Activated T-cell treated with anti-CD3 and anti-CD28 coated beads for 1 hour (primary cell): ENCODE measurements around the gene ST7.

Experiments used
- DNase-seq: peaks from one replicate; pipeline ENCODE4 v3.0.0-alpha.2; 2020; ENCODE audit warnings: low read depth

The ST7 gene

DNA sequence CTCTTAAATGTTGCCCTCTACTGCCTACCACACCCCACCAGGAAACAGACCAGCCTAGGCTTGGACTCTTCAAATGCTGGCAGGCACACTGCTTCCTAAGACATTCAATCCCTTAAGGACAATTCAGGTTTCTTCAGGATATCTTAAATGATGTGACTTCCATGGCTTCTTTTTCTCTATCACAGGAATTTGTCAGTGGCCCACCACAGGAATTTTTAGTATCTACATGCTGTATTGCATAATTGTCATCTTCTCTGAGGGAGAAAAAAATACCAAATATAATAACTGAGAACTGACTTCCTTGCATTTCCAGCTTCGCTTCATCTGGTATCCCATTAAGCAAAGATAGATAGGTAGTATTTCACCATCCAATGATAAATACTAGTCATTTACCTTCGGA is 240.3 kb downstream of the ST7 start:
- no peak for DNase-seq

DNA sequence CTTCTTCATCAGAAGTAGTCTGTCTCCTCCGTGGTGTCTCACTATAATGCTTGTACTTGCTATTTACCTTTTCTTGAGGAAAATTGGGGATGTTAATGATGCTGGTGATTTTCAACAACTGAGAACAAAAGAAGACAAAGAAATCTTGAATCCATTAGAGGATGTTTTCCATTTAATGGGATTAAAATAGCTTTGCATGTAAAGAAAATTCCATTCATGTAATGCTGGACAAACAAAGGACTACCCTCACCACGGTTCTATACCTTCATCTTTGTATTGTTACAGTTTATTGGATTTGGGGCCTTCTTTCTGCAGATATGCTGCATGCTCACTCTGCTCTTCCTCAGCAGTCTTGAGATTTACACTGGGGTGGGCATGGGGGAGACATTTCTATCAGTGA is 241.1 kb downstream of the ST7 start:
- no peak for DNase-seq

DNA sequence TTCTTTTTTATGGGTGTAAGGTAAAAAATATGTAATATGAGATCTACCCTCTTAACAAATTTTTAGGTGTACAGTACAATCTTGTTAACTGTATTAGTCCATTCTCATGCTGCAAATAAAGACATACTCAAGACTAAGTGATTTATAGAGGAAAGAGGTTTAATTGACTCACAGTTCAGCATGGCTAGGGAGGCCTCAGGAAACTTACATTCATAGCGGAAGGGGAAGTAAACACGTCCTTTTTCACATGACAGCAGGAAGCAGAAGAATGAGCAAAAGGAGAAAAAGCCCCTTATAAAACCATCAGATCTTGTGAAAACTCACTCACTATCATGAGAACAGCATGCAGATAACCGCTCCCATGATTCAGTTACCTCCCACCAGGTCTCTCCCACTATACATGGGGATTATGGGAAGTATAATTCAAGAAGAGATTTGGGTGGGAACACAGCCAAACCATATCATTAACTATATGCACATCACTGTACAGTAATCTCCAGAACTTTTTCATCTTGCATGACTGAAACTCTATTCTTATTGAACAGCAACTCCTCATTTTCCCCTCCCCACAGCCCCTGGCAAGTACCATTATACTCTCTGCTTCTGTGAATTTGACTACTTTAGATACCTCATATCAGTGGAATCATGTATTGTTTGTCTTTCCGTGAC is 242.2 kb downstream of the ST7 start:
- DNase-seq = no peak

DNA sequence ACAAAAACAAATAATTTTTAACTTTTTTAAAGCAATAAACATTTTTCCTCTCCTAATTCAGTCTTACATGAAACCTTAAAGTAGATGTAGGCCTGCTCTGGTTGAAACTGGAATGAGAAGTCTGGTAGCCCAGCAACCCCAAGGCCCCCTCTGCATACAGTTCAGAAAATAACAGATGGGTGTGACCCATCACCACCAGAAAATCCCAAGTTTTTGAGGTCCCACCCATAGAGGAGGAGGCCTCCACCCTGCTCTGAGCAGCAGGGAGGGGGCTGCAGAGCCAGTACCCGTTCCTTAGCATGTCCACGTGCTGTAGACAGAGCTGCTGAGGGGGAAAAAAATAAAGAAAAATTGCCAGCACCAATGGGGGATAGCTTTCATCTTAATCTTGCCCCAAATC is 246.8 kb downstream of the ST7 start:
- no peak for DNase-seq

DNA sequence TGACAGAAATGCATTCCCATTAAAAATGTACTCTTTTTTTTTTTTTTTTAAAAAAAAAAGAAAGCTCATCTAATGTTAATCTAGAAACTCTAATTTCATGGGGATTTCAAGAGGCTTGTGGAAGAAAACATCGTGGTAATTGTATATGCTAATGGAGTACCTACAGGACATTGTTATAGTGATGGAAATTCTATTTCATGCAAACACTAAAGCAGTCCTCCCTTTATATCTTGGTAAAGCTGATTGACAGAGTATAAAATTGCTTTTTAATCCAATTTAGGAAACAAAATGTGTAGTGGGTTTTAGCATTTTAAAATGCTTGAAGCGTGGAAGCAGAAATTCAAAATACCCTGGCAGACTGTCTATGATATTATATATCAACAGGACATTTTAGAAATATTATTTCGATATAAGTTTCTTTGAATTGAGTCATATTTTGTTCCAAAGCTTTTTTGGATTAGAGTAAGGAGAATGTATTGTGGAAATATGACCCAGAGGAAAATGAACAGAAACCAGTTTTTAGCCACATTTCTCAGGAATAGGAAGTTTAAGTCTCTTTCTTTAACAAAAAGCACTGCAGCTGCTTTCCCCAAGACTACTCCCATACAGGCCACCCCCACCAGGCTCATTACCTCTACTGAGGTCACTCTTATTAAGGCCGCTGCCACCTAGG is 247.6 kb downstream of the ST7 start:
- no peak for DNase-seq

DNA sequence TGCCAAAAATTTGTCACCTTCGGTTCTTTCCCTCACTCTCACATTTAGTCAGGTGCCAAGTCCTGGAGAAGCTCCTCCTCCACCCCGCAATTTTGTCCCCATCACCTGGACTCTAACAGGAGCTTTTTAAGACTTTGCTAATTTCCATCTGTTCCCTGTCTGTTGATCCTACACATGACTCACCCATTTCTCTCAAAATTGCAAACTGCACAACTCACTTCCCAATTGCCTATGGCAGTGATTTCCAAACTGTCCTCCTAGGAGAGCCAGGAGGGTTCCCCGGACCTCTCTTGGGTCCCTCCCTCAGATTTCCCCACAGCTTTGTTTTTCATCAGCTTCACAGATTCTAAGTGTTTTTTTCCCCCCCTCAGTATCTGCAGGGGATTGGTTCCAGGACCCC is 249.2 kb downstream of the ST7 start:
- DNase-seq = no peak

DNA sequence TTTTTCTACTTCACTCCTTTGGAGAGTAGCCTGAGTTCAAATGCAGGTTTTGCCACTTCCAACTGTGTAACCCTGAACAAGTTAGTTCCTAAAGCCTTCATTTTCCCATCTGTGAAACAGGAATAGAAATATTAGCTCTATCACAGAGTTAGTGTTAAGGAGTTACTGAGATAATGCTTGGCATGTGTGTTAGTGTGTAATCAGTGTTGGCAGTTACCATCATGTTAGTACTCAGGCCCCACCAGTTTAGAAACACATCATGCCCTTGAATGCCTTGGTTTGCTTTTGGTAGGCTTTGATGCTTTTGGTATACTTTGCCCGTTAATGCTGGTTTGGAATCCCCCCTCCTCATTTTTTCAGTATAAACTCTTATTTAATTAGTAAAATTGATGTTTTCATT is 249.9 kb downstream of the ST7 start:
- no peak for DNase-seq

DNA sequence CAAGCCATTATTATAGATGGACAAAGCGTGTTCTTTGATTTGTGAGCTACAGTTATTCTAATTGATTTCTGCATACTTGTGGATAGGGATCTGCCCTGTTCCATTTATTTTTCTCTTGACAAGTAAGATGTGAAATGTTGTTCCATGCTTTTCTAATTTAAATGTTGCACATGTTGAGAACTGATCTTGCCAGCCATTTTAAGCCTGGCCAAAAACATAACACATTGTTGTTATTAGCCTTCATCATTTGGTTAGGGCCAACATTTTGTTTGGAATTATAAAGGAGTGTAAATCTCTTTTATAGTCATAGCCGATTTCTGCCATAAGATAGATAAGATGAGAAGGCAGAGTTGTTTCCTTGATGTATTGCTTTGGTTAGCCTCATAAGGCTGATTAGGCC is 252.6 kb downstream of the ST7 start:
- no peak for DNase-seq

DNA sequence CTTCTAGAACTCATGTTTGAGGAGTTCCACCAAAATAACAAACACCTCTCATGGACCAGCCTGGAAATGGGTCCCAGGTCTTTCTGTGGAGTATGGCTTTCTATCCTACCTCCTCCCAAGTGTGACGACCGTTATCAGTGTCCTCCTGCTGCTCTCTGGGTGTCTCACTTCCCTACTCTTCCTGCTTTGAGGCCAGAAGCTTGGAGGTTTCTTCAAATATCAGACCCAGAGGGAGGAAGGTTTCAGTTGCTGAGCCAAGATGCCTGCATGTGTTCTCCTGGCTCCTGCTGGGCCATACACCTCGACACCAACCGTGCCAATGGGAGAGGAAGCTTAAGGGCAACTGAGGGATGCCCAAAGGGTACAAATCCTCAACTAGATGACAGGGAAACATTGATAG is 255.0 kb downstream of the ST7 start:
- no peak for DNase-seq

DNA sequence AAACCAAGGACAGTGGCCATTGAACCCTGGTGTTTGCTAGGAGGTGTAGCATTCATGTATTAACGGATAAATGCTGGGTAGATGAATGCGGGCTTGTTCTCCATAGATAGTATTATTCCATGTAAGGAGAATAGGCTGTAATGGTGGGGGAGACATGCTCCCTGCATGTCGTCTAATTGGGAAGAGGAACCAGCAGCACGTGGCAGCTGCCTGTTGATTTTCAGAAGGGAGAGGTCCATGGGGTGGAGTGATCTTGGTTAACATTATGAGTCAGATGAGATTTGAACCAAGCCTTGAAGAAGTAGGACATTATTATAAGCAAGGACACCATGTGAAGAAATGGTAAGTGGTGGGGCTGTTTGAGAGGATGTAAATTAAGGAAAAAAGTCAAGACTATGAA is 257.1 kb downstream of the ST7 start:
- no peak for DNase-seq

DNA sequence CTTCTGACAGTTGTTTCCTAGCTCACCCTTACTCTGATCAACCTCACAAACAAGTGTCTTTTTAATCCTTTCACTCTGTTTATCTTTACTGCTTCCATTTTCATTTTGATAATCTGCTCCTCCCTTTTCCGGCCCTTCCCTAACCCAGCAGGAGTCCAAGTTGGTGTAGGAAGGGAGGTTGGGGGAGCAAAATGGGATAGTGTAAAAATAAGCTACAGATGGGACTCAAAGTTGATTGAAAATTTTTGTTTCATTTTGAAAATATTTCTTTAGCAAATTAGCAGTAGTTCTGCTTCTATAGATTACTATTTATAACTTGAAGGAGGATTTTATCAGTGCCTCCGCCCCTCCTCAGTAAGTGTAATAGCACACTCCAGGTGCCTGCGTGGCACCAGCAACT is 257.6 kb downstream of the ST7 start:
- DNase-seq = no peak

DNA sequence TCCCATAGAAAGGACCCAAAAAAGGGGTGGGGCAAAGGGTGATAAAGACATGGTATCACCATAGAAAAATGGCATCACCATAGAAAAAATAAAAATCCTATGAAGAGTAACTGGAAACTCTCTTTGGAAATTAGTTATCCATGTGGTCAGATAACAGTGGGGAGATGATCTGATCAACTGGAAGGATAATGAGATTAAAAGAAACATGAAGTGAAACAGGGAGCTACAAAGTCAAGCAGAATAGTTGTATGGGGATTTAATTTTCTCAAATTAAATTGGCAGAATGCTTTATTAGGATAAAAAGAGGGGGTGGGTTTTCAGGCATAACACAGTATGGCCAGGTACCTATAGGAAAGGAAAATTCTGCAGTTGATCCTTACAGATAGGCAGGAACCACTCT is 258.3 kb downstream of the ST7 start:
- DNase-seq = no peak

DNA sequence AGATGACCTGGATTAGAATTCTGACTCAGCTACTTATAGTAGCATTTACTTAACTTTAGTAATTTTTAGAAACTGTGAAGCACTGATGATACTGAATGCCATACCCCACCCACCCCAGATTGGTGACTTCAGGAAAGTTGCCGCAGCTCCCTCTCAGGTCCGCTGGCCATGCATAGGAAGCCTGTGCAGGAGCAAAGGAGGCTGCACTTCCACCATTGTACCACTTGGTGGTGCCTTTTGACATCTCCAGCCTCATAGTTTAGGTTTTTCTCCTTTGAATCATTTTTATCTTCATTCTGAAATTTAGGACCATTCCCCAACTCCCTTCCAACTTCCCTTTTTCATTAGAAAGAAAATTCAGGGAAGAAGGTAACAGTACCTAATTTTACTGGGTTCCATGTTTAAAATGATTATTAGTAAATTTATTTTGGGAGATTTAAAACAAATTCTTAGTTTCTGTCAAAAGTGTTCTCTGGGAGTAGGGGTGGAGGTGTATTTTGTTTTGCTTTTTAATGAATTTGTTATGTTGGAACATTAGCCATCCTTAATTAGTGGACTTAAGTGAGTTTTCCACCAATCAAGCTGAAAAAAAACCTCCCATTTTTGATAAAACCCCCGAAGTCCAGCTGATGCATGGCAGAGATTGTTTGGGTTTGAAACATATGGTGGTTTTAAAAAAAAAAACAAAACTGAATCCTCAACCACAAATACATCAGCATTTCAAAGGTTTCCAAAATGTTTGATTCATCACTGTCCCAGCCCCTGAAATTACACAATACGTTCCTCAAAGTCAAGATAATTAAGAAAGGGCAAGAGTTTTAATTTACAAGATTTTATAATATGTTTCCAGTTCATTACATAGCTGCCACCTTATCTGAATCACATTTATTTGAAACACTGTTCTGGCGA is 259.9 kb downstream of the ST7 start:
- DNase-seq = no peak

DNA sequence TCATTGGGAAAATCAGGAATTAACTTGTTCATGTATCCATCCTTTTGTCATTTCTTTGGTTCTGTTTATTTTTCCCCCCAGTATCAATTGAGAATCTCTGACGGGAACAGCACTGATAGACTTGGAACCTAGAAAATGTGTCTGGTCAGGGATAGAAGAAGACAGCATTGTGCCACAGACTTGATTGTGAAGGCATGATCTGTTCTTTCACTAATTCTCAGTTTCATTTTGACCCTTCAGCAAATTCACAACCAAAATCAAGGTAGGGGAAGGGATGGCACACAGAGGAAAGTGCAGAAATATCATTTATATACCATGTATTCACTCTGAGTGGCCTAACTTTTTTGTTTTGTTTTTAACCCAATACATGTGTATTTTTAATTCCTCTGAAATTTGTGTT is 262.7 kb downstream of the ST7 start:
- DNase-seq = no peak

DNA sequence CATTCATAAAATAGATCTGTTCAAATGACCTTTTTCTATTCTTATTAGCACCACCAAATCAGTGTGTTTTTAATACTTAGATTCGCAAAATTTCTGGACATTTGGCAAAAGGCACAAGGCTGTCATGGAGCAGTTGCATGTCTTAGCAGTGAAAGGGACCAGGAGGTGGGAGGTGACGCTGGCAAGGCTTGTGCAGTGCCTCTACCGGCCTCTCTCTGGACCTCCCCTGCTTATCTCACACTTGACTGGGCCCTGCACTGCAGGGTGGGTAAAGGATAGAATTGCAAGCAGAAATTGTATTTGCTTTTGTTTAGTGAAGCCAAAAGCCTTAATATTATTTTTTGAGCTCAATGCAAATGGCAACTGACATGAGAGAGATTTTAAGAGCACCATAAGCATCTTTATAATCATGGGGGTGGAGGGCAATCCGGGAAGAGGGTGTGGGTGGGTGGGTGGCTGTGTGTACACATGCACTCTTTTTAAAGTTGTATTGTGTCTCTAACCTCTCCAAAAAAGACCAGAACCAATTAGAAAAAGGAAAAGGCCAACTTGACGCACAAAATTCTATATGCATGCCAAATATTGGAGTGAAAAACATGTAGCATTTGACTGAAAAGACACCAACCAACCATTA is 263.3 kb downstream of the ST7 start:
- DNase-seq = no peak

DNA sequence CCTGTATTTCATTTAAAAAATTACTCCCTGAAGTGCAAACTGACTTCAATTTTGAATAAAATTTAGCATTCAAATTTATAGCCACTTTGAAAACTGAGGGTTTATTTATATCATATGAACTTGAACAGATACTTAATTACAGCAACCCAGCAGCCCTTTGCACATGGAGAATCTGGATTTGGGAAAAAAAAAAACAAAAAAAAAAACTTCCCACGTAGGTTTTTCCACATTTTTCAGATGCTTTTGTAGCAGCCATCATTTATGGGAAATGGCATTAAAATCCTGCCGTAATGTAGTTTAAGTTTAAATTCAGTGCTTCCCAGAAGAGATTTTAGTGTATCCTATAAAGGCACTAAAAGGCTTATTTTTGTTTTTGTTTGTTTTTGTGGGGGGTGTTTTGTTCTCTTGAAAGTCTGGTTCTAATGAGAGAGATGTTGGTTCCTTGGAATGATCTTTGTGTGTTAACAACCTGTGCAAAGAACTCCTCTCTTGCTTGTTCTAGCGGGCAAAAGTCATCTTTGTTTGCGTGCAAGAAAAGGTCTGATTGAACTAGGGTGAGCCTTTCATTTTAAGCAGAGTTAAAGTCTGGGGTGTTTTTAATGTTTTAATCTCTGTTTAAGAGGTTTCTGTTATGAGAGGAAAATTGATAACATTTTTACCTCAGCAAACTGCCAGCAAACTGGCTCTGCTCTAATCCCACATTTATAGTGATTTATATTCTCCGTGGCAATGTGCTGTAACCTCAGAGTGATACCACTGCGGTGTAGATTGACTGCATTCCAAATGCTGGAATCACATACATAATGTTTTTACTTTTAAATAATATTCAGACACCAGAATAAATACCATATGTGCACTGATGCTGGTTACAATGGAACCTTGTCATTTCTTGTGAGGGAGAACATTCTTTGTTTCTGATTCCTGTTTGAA is 264.1 kb downstream of the ST7 start:
- no peak for DNase-seq

DNA sequence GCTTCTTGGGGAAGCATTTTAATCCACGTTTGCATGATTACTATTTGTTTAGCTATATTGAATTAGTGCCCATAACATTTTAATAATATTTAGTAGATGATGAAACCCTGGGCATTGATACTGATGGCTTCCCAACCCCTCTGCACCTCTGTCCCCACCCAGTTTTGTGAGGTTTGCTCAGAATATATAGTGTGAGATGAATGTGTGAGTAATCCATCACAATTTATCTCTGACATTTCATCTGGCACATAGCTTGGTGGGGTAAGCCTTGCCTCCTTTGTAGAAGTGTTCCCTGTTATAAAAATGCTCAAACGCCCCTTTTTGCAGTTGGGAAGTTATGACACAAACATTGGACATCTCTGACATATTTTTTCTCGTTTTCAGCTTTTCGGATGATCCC is 265.4 kb downstream of the ST7 start:
- DNase-seq = no peak

DNA sequence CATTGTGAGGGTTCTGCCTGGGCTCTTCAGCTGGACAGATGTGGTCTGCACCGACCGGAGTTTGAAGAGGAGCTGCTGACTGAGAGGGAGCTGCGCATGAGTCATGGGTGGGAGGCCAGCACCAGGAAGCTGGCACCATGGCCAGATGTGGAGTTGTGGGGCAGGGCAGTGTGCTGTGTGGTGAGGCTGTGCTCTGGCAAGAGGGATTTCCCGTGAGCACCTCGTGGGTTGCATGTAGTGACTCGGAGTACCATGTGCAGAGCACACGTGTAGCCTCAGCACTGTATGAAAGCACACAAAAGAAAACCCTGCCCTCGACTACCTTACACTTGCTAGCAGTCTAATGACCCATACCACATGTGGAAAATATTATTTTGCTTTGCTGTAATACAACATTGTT is 266.2 kb downstream of the ST7 start:
- no peak for DNase-seq

DNA sequence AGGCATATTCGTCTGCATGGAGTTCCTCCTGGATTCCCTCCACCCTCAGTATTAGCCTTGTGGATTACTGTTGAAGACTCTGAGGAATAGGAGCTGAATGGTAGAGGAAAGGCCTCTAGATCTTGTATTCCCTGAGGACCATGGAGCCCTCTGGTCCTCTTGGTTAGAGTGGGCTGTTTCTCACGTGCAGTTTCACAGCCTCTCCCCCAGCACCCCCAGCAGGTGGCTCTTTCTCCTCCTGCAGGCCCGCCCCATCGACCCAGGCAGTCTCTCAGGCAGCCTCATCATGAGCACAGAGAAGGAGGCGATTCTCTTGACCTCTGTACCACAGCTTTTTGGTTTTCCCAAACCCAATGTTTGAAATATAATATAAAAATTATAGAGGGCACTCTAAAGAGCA is 267.5 kb downstream of the ST7 start:
- no peak for DNase-seq

DNA sequence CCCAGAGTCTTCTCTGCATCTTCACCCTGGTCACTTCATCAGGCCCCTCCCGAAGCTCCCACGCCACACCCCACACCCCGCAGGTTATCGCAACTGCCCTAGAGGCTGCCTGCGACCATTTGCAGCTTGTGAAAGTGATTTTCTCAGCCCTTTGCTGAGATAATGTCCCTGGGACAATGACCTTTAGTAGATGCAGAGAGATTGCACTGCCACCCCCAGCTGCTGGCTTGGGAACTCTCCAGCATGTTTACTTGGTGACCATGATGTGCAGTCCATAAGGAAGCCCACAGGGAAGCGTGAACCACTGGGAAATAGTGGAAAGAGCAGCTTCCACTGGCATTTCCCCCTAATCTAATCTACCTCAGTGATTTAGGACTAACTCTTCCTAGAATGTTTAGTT is 272.2 kb downstream of the ST7 start:
- no peak for DNase-seq

DNA sequence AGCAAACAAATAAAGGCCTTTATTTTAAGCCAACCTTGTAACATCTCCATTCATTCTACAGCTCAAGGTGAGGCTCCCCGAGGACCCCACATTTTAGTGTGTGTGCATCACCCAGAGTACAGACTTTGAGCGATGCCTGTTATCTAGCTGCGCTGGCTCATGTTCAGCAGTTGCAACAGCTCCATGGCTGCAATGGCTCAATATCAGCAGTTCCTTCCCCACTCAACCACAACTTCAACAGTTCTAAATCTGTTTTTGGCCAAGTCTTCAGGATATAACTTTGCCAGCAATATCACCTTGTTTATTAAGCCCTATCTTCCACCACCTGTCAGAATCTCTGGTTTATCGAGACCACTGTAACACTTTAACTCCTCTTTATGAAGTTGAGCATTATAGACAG is 273.8 kb downstream of the ST7 start:
- DNase-seq = no peak

DNA sequence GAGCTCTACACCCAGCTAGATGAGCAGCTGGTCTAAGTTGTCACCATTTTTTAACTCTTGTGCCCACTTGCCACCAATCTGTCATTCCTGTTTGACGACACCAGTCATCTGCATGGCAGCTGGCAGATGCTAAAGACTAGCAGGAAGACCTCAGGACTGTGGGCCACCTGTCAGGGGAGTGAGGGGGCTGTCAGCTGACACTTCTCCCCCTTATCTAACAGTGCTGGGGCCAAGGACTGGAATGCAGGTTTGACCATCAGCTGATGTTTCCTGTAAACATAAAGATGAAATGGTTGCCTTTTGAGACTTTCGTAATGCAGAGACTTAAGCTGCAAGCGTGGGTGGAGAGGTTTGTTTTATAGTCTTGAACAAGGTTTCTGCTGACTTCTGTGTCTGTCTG is 276.0 kb downstream of the ST7 start:
- no peak for DNase-seq
